NCI-H2171 treated with DMSO at 0.1 percent for 48 hours (cell line): ENCODE measurements around the gene RAB8A.
"Not testable (repeated sequence)": the region's sequence is repeated elsewhere in the genome, so short reads cannot be mapped to it uniquely, and the experiment has no call there.

Experiments
- DNase-seq: peaks from one replicate; lab custom pipeline; 2025; lab: John Stamatoyannopoulos, UW

RAB8A gene

GRCh38 chr19:16112778-16113177 is 1.1 kb downstream of the RAB8A start:
- no peak for DNase-seq

- DNase-seq, result no peak
Measured at GRCh38 chr19:16113727-16114126, 2.0 kb downstream of the RAB8A start.

- no peak for DNase-seq
Measured at GRCh38 chr19:16115301-16116039, 3.8 kb downstream of the RAB8A start.

GRCh38 chr19:16116067-16116466 is 4.4 kb downstream of the RAB8A start:
- DNase-seq, result no peak

DNA sequence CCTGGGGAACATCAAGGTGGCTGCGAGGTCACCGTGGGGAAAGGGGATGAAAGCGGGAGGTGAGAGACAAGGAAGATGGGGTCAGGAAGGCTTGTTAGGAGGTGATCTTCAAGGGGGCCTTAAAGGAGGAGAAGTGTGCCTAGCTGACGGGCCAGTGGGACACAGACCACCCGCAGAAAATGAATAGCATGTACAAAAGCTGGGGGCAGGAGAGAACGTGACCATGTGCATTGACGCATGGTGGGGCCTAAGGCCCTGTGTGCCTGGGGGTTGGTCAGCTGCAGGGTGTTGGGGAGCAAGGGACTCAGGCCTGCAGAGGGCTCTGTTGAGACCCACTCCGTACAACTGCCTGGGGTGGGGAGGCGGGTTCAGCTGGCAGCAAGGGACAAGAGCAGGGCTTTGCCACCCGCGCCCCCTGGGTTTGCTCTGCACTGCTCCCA is 5.9 kb downstream of the RAB8A start:
- no peak for DNase-seq

DNA sequence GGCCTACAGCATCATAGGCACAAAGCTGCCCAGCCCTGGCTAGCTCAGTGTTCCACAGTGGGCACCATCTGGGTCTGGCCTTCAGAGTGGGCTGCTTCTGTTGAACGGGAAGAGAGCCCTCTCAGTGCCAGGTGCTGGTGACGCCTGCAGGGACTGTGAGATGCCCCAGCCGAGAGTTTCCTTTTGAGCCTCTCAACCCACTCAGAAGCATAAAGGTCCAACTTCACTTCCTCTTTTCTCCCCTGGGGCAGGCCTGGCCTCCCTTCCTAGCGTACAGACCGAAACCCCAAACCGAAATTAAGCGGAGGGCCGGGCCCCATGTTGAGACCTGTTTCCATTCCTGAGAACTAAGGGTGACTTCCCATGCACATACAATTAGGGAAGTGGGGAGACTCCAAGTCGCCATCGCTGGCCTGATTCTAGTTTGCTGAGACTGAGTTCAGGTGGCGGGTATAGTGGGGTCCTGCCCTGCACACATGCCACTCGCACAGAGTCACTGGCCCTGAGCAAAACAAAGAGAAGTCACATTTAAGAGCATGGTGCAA is 6.9 kb downstream of the RAB8A start:
- DNase-seq, result no peak

- not testable (repeated sequence) for DNase-seq
Measured at GRCh38 chr19:16119075-16119857, 7.6 kb downstream of the RAB8A start.

GRCh38 chr19:16121141-16121540 is 9.5 kb downstream of the RAB8A start:
- no peak for DNase-seq

DNA sequence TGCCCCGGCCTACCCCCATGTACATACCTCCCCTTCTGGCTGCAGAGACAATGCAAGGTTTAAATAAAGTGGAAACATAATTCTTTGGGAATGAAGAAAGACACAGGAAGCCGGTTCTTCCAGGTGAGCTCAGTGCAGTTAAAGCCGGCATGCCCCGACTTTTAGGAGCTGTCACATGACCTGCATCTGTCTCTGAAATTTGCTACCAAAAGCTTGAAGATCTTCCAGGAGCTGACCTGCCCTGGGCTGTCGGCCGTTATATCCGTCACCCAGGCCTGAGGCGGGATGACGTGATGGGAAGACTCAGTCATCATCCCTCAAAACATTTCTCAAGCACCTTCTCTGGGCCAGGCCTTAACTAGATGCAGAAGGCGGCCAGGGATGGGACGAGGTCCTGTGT is 10.3 kb downstream of the RAB8A start:
- DNase-seq, result no peak

- DNase-seq, result no peak
Measured at GRCh38 chr19:16124953-16125352, 13.3 kb downstream of the RAB8A start.

GRCh38 chr19:16125737-16126495 is 14.2 kb downstream of the RAB8A start:
- no peak for DNase-seq

- no peak for DNase-seq
Measured at GRCh38 chr19:16127080-16127479, 15.4 kb downstream of the RAB8A start.

GRCh38 chr19:16127776-16128371 is 16.2 kb downstream of the RAB8A start:
- no peak for DNase-seq

- no peak for DNase-seq
Measured at GRCh38 chr19:16131648-16132047, 20.0 kb downstream of the RAB8A start.

DNA sequence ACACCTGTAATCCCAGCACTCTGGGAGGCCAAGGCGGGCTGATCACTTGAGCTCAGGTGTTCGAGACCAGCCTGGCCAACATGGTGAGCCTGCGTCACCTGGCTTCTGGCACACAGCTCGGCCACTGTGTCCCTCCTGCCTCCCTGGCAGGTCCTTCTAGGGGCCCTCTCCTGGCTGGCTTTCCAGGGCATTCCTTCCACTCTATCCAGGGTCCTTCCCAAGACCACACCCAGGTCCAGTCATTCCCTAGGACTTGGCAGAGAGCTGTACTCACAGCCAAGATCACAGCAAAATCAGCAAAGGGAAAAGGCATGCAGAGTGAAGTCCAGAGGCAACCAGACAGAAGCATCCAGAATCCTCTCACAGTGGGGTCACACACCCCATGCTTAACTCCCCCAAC is 22.1 kb downstream of the RAB8A start:
- DNase-seq, result no peak

GRCh38 chr19:16134510-16134909 is 22.8 kb downstream of the RAB8A start:
- DNase-seq, result no peak

- no peak for DNase-seq
Measured at GRCh38 chr19:16135430-16136127, 23.9 kb downstream of the RAB8A start.

DNA sequence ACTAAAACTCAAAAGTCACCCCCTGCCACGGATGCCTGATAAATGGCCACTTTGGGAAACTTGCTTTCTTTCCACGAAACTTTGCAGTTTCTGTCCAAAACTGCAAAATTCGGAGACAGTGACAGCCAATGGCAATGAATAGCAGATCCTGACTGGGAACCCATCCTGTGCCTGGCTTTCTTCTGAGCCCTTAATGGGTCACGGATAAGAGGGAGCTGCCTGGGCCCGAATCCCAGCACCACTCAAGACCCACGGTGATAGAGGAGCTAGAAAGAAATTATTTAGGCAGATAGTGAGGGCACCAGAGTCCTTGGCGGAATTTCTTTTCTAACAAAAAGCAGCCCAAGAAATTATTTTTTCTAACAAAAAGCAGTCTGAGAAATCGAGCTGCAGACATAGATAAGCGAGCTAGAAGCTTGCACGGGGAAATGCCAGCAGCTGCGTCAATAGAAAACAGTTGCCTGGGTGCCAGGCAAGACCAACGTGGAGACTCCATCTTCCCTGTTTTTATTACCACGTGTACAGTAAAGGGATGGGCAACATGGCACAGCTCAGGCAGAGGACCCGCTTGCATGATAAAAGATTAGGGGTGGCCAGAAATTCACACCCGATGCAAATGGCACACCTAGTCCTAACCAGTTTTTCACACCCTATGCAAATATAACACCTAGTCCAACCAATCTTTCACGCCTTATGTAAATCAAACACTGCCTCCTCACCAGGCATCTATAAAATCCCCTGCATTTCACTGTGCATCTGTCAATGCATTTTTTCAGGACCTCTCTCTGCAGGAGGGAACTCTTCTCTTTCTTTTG is 24.7 kb downstream of the RAB8A start:
- peak; percentile 44 for DNase-seq

GRCh38 chr19:16139752-16140151 is 28.1 kb downstream of the RAB8A start:
- DNase-seq, result no peak

DNA sequence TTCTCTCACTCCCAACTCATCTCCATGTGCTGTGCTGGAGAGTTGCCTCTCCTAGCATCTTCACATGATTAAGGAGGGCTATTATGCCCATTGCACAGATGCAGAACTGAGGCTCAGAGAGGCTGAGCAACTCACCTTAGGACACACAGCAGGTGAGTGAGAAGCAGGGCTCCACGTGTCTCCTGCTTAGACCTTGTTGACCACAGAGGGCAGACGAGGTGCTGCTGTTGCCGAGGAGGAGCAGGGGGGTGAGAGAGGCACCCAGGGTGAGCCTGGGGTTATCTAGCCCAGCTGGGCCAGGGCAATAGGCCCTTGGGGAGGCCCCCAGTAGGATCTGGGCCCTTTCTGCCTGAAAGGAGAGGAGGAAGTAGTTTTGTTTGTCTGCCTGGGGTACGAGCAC is 29.4 kb downstream of the RAB8A start:
- DNase-seq, result no peak
